GM23338 (cell line): ENCODE data around the gene LNPEP.

Experiments used
- CTCF ChIP-seq, 2 experiments: fragments of 200-600 bp in 1 of 2; sonication (generic) in 1 of 2; conservative IDR thresholded peaks; 2 replicates each; pipeline versions ENCODE4 v1.5.1 to v1.6.1; 2016 to 2017; ENCODE audit warnings: antibody characterized with exemption in 2 of 2, low read depth in 2 of 2, mild to moderate bottlenecking in 2 of 2, moderate library complexity in 1 of 2
- EZH2 ChIP-seq: fragments of 200-600 bp; sonication (generic); IDR thresholded peaks from one replicate; pipeline ENCODE4 v1.8.0; 2017; ENCODE audit warnings: antibody characterized with exemption, mild to moderate bottlenecking, low read depth; ENCODE audit not compliant: unreplicated experiment
- EZH2phosphoT487 ChIP-seq: fragments of 200-600 bp; sonication (generic); IDR thresholded peaks from one replicate; pipeline ENCODE4 v1.8.1; 2018; ENCODE audit warnings: antibody characterized with exemption; ENCODE audit not compliant: unreplicated experiment
- JUNB ChIP-seq: IDR thresholded peaks from one replicate; pipeline ENCODE4 v1.6.1; 2016; ENCODE audit warnings: antibody characterized with exemption; ENCODE audit not compliant: unreplicated experiment
- POLR2AphosphoS5 ChIP-seq: IDR thresholded peaks from 2 replicates; pipeline ENCODE4 v1.6.1; 2016; ENCODE audit warnings: antibody characterized with exemption, low read depth
- REST ChIP-seq: IDR thresholded peaks from one replicate; pipeline ENCODE4 v1.6.1; 2018; ENCODE audit warnings: antibody characterized with exemption; ENCODE audit not compliant: unreplicated experiment
- STAT1 ChIP-seq: IDR thresholded peaks from one replicate; pipeline ENCODE4 v1.6.1; 2016; ENCODE audit warnings: antibody characterized with exemption; ENCODE audit not compliant: unreplicated experiment
- ZNF462 ChIP-seq: fragments of 250-450 bp; sonication (Bioruptor Pico); IDR thresholded peaks from 2 replicates; pipeline ENCODE4 v1.5.0; 2020; ENCODE audit warnings: mild to moderate bottlenecking, moderate library complexity

- TF ChIP-seq CTCF (conservative IDR thresholded peaks at IDR 0.05; ENCODE audit: low read depth in 2 of 2), result no peak
- no peak for TF ChIP-seq EZH2
- TF ChIP-seq REST, result no peak
- no peak for TF ChIP-seq JUNB
- TF ChIP-seq EZH2phosphoT487, result no peak
- TF ChIP-seq POLR2AphosphoS5, result no peak
- no peak for TF ChIP-seq STAT1
- TF ChIP-seq ZNF462 (CRISPR knock-in tag), result no peak
These were observed 85.5 kb downstream of the LNPEP start for GRCh38 chr5:97021416-97021815.
